K562 (cell line): Measurements from ENCODE around the gene SMG6.

ENCODE experiments used
- CBFA2T3 ChIP-seq: fragments of 450-650 bp; IDR thresholded peaks from 2 replicates; pipeline ENCODE4 v1.6.1; 2017
- HDAC3 ChIP-seq: fragments of 450-650 bp; IDR thresholded peaks from 2 replicates; pipeline ENCODE4 v1.6.1; 2018; ENCODE audit warnings: borderline replicate concordance, mild to moderate bottlenecking, moderate library complexity; ENCODE audit not compliant: partially characterized antibody
- HIVEP1 ChIP-seq: fragments of 250-450 bp; sonication (Bioruptor Pico); IDR thresholded peaks from 2 replicates; pipeline ENCODE4 v1.4.0; 2020; ENCODE audit warnings: mild to moderate bottlenecking
- MCM7 ChIP-seq, 2 experiments: fragments of 450-650 bp; IDR thresholded peaks; 2 replicates each; pipeline ENCODE4 v1.6.1; 2016 to 2018
- NRF1 ChIP-seq, 2 experiments: fragments of 450-650 bp; IDR thresholded peaks in 1 of 2; conservative IDR thresholded peaks in 1 of 2; 2 replicates each; pipeline ENCODE4 v1.6.1; 2014; ENCODE audit warnings: mild to moderate bottlenecking in 2 of 2
- POLR2AphosphoS2 ChIP-seq: IDR thresholded peaks from 2 replicates; pipeline ENCODE4 v1.6.1; 2012; ENCODE audit warnings: low read length, improper control_type of control experiment
- SP1 ChIP-seq: sonication (generic); formaldehyde crosslinking; IDR thresholded peaks from 2 replicates; pipeline ENCODE4 v1.8.1; 2022; ENCODE audit warnings: mild to moderate bottlenecking, missing genetic modification reagents
- SREBF2 ChIP-seq: sonication (generic); formaldehyde crosslinking; IDR thresholded peaks from 2 replicates; pipeline ENCODE4 v1.4.0; 2020; ENCODE audit warnings: mild to moderate bottlenecking, missing genetic modification reagents
- TBP ChIP-seq: optimal IDR thresholded peaks from 2 replicates; pipeline ENCODE3; 2011; ENCODE audit warnings: low read depth, low read length, improper control_type of control experiment
- XRCC5 ChIP-seq: fragments of 200-400 bp; formaldehyde crosslinking; IDR thresholded peaks from 2 replicates; pipeline ENCODE4 v1.6.1; 2017; ENCODE audit warnings: low read depth, mild to moderate bottlenecking, low read length
- TF ChIP-seq, protein P1 (sequence below), 3 experiments: IDR thresholded peaks in 2 of 3; conservative IDR thresholded peaks in 1 of 3; 2 replicates each; pipeline ENCODE4 v1.5.1; 2011 to 2012; ENCODE audit warnings: low read length in 3 of 3, mild to moderate bottlenecking in 3 of 3, control low read depth in 2 of 3, improper control_type of control experiment in 1 of 3, inconsistent platforms in 1 of 3, low read depth in 1 of 3, mixed read lengths in 1 of 3, moderate library complexity in 1 of 3; ENCODE audit not compliant: insufficient read depth in 2 of 3
- TF ChIP-seq, protein P2 (sequence below): fragments of 450-650 bp; IDR thresholded peaks from 2 replicates; pipeline ENCODE4 v1.6.1; 2017; ENCODE audit warnings: mild to moderate bottlenecking, moderate library complexity
- TF ChIP-seq, protein P3 (sequence below): fragments of 450-650 bp; IDR thresholded peaks from 2 replicates; pipeline ENCODE4 v1.6.1; 2018; ENCODE audit warnings: mild to moderate bottlenecking, low read depth; ENCODE audit not compliant: partially characterized antibody

DNA sequence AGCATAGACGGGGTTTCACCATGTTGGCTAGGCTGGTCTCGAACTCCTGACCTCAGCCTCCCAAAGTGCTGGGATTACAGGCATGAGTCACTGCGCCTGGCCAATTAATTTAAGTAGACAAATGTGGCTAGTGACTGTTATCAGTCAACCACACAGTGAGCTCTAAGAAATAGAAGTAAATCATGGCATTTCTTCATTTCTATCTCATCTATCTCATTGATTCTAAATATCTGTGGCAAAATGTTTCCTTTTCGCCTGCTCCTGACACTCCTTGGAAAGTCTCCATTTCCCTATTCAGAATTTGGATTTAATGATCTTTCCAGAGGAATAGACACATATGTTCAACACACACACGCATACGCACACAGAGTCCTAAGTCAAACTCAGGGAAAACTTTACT, 167.3 kb downstream of the SMG6 start:
- TF ChIP-seq POLR2AphosphoS2 (no peak), TBP (peak; percentile 33), MCM7 (IDR thresholded peaks at IDR 0.05) (no peak), CBFA2T3 (peak; percentile 69), NRF1 (conservative IDR thresholded peaks at IDR 0.05 in 1 of 2, IDR thresholded peaks at IDR 0.05 in 1 of 2) (no peak), HDAC3 (no peak), XRCC5 (no peak), HIVEP1 (CRISPR knock-in tag) (no peak), SREBF2 (CRISPR knock-in tag) (no peak), SP1 (CRISPR knock-in tag) (no peak)
- TF ChIP-seq, protein P1, sequence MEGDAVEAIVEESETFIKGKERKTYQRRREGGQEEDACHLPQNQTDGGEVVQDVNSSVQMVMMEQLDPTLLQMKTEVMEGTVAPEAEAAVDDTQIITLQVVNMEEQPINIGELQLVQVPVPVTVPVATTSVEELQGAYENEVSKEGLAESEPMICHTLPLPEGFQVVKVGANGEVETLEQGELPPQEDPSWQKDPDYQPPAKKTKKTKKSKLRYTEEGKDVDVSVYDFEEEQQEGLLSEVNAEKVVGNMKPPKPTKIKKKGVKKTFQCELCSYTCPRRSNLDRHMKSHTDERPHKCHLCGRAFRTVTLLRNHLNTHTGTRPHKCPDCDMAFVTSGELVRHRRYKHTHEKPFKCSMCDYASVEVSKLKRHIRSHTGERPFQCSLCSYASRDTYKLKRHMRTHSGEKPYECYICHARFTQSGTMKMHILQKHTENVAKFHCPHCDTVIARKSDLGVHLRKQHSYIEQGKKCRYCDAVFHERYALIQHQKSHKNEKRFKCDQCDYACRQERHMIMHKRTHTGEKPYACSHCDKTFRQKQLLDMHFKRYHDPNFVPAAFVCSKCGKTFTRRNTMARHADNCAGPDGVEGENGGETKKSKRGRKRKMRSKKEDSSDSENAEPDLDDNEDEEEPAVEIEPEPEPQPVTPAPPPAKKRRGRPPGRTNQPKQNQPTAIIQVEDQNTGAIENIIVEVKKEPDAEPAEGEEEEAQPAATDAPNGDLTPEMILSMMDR (IDR thresholded peaks at IDR 0.05 in 2 of 3, conservative IDR thresholded peaks at IDR 0.05 in 1 of 3; ENCODE audit: insufficient read depth in 2 of 3, low read depth in 1 of 3, low read length in 3 of 3): no peak
- TF ChIP-seq, protein P2, sequence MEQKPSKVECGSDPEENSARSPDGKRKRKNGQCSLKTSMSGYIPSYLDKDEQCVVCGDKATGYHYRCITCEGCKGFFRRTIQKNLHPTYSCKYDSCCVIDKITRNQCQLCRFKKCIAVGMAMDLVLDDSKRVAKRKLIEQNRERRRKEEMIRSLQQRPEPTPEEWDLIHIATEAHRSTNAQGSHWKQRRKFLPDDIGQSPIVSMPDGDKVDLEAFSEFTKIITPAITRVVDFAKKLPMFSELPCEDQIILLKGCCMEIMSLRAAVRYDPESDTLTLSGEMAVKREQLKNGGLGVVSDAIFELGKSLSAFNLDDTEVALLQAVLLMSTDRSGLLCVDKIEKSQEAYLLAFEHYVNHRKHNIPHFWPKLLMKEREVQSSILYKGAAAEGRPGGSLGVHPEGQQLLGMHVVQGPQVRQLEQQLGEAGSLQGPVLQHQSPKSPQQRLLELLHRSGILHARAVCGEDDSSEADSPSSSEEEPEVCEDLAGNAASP: no peak
- TF ChIP-seq, protein P3, sequence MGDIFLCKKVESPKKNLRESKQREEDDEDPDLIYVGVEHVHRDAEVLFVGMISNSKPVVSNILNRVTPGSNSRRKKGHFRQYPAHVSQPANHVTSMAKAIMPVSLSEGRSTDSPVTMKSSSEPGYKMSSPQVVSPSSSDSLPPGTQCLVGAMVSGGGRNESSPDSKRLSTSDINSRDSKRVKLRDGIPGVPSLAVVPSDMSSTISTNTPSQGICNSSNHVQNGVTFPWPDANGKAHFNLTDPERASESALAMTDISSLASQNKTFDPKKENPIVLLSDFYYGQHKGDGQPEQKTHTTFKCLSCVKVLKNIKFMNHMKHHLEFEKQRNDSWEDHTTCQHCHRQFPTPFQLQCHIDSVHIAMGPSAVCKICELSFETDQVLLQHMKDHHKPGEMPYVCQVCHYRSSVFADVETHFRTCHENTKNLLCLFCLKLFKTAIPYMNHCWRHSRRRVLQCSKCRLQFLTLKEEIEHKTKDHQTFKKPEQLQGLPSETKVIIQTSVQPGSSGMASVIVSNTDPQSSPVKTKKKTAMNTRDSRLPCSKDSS: no peak
